ENCODE results near the gene VSIG2.

The VSIG2 gene

DNA sequence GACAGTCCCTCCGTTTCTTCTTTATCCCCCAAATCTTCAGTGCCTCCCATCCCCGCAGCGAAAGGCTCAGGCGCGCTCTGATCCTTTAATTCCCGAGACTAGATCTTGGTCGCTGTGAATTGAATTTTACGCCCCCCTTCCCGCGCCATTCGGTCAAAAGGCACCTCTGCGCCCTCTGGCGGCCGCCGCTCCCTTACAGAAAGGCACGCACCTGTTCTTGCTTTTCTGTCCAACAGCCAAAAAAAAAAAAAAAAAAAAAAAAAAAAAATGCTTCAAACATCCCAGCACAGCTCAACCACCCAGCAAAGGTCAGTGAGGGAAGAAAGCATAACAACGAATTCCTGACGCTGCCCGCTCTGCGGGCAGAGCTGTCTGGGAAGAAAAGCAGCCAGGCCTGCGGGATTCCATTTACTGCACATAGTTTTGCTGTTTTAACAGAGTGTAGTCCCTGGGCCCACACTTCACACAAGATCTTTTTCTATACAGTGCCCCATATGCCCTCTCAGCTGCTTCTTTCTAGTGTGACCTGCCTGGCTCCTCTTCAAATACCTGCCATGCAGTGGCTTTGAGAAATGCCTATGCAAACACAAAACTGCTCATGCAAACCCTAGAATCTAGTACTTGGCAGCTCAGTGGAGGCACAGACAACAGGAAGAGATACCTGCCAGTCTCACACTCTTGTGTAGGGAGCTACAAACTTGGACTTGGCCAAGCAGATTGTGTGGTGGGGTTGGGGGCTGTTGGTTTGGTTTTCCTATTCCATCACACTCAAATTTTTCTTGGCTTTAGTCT, 11.3 kb upstream of the VSIG2 start:
- peak; percentile 33 for DNase-seq

- DNase-seq = no peak
Observed at GRCh38 chr11:124762624-124763155, 10.6 kb upstream of the VSIG2 start.

DNA sequence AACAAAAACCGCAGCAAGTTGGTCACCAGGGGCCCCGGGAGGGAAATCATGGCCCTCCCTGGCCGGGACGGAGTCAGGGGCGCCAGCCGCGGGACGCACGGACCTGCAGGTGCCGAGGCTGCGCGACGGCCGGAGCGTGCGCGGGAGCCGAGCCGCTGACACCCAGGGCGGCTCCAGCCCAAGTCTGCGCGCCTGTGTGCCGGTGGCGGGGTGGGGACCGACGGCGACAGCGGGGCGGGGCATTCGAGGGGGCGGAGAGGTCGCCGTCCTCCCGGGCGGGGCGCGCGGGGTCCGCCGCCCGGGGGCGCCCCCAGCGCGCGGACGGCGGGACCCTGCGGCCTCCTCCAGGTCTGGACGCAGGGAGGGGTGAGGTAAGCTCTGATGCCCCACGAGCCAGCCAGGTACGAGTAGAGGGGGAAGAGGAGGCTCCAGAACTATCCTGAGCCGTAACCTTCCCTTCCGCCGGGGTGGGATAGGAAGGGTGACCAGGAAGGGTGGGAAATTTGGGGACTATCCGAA, 10.1 kb upstream of the VSIG2 start, which contains the start of gene ESAM:
TSS of gene ESAM (minus strand) at position 186 of the 519 bp plus-strand sequence. CDS start at position 50, 136 bp downstream.
- DNase-seq = no peak

- no peak for DNase-seq
Observed at GRCh38 chr11:124761301-124762104, 9.4 kb upstream of the VSIG2 start.

- no peak for DNase-seq
Observed at GRCh38 chr11:124760806-124761205, 8.8 kb upstream of the VSIG2 start.

- DNase-seq = no peak
Observed at GRCh38 chr11:124760205-124760652, 8.2 kb upstream of the VSIG2 start.

DNA sequence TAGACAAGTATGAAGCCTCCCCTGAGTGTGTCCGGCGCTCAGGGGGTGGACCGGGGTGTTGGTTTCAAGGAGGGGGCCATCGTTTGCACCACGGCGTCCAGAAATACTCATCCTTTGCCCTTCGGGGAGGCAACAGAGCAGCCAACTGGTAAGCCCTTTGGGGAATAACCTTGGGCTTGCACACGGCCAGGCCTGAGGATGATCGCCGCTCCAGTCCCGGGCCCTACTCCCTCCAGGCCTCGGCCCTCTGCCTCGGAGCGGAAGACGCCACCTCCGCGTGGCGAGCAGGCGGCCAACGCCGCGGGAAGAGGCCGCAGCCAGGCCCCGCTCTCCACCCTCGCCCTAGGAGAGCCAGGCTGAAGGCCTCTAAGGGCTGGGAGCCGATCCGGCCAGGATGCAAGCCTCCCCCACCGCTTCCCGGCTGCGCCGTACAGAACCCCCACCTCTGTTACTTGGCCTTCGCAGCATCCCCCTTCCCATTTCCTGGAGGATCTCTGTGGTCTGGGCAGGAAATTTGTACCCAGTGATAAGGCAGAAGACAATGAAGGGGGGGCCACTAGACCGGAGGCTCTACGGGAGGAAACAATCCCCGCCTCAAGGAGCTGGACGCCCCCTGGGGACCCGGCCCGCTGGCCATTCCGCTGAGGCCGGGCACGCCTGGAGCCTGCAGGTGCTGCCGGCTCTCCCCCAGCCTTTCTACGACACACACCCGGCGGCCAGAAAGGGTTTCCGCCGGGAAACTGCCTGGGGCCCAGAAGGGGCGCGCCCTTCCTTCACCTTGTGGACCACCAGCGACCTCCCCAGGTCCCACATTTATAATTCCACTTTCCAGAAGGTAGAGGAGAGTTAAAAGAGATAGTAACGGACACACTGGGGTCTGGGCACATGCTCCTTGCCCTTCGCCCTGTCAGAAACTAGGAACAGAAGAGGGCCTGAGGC, 7.5 kb upstream of the VSIG2 start:
- DNase-seq = no peak

DNA sequence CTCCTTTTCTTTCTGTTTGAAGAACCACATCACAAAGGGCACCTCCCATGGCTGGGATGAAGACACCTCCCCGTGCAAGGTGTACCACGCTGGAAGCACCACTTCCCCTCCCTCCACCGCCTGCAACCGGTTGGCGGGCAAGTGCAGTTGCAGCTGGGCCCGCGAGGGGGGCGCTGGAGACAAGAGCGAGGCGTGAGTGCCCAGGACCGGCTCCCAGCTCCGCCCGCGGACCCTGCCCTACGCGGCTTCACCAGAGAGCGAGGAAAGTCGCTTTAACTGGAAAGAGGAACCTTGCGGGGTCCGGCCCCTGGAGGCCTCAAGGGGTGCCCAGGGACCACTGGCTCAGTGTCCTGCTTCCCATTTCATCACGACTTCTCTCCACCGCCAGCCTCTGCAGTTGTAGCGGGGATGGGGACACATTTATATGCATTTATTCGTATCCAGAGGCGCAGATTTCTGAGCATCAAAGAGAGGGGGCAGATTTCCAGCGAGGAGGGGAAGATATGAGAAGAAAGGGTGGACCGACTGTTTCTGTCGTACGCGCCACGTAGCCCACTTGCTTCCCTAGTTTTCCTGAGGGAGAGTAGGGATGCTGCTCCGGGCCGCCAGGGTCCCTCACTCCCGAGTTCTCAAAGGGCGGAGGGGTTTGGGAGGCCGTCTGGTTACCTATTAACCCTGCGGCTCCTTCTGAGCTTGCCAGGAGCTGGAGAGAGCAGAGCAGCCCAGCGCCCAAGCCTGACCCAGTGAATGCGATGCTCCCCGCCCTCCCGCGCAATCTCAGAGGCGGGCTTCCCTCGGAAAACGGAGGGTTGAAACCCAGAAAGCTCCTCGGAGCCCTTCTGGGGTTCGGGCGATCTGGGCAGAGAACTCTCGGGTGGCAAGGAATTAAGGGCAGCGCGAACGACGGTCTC, 6.6 kb upstream of the VSIG2 start:
- DNase-seq = peak; percentile 28

- no peak for DNase-seq
Observed at GRCh38 chr11:124757320-124757719, 5.3 kb upstream of the VSIG2 start.

- DNase-seq = no peak
Observed at GRCh38 chr11:124756753-124757227, 4.7 kb upstream of the VSIG2 start.

GRCh38 chr11:124756033-124756752, 4.1 kb upstream of the VSIG2 start:
- DNase-seq = no peak

DNA sequence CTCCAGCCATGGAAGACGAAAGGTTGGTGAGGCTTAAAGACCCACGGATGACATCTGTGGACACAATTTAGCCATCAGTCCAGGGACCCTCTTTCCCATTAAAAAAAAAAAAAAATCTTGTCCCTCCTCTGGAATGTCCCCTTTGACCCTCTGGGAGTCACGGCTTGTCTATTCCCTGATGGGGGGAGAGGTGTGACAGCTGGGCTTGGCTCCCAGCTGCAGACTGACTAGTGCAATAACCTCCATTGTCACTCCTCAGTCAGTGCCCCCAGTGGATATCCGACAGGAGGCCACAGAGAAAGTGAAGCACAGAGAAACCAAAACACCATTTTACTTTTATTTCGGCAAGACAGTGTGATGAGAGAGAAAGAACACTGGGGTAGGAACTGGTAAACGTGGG, 2.7 kb upstream of the VSIG2 start:
- no peak for DNase-seq

DNA sequence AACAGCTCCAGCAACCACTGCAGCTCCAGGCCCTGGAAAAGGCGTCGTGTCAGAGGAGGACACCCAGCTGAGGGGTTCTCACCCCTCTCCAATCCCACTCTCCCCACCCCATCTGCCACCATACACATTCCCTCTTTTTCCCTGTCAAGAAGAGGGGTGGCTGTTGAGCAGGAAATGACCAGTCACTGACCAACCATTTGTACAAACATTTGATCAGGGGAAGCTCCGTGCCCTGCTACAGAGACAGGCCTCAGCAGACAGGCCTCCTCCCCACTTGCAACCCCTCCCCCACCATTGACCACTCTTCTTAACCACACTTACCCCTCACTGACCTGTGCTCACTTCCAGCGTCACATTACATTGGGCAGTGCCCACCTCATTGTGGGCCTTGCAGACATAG, 2.3 kb upstream of the VSIG2 start:
- no peak for DNase-seq

DNA sequence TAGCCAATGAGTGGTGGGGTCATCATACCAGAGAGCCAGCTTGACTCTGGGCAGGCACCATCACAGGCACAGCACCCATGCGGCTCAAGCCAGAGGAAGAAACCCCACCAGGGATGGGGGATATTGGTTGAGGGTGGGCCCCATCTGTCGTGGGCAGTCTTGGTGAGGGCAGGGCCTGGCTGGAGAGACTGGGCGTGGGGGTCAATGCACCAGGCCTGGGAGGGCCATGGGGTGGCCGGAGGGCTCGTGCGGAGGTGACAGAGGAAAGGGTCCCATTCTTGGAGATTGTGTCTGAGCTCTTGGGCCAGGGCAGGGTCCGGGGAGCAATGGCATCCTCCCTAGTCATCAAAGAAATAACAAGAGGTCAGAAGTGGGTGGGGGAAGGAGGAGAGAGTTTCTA, 1.6 kb upstream of the VSIG2 start:
- no peak for DNase-seq

GRCh38 chr11:124753205-124753604, 1.1 kb upstream of the VSIG2 start:
- DNase-seq = no peak

- DNase-seq = no peak
Observed at GRCh38 chr11:124752471-124753102, 532 bp upstream of the VSIG2 start.

DNA sequence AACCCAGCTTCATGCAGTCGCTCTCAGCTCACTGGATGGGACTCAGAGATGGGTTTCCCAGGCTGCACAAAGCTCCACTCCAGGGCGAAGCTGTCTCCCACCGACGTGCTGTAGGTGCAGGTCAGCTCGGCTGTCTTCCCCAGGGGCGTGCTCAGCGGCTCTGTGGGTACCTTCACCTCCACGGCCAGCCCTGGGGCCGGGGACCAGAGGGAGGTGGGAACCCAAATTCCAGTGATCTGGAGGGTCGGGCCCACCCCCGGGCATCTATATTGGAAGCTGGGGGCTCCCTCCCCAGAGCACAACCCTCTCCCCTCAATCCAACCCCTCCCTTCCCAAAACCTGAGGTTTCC, 689 bp downstream of the VSIG2 start:
- no peak for DNase-seq

DNA sequence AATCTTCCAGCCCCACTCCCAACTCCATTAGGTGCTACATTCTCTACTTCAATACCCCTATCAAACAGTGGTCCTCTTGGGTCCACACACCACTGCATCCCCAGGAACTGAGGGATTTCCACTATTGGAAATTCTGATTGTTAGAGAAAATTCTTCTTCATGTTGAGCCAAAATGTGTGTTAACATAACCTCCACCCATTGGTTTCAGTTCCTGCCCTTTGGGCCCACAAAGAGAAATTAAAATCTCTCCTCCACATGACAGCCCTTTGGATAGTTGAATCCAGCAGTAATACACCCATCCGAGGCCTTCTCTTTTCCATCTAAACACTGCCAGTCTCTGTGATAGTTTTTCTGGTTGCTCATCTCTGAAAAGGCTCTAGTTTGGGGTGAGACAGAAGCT, 2.1 kb downstream of the VSIG2 start:
- no peak for DNase-seq

GRCh38 chr11:124748481-124749343, 3.3 kb downstream of the VSIG2 start:
- no peak for DNase-seq
